A673 (cell line): Measurements from ENCODE around the gene SH2B2.
"Not testable (repeated sequence)": the region's sequence is repeated elsewhere in the genome, so short reads cannot be mapped to it uniquely, and the experiment has no call there.

ENCODE experiments used
- EZH2 ChIP-seq: fragments of 200-600 bp; sonication (generic); IDR thresholded peaks from 2 replicates; pipeline ENCODE4 v1.6.1; 2017; ENCODE audit warnings: borderline replicate concordance, low read depth, mild to moderate bottlenecking, mixed read lengths, antibody characterized with exemption, low read length; ENCODE audit not compliant: poor library complexity, severe bottlenecking
- TF ChIP-seq, protein P1 (sequence below): fragments of 300-800, 200-600 bp; sonication (generic); conservative IDR thresholded peaks from 2 replicates; pipeline ENCODE4 v1.5.1; 2017; ENCODE audit warnings: low read depth, mild to moderate bottlenecking, antibody characterized with exemption, low read length, moderate library complexity, mixed read lengths

DNA sequence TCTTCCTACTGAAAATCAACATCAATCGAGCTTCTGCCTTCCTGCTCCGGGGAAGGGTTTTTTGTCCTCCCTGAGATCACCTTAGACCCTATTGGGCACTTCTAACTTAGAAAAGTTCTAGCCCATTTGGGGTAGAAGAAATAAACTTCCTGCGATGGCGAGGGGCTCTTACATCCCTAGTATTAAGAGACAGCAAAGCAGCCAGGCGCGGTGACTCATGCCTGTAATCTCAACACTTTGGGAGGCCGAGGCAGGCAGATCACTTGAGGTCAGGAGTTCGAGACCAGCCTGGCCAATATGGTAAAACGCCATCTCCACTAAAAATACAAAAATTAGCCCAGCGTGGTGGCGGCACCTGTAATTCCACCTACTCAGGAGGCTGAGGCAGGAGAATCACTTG is 38.4 kb downstream of the SH2B2 start:
- TF ChIP-seq, protein P1, sequence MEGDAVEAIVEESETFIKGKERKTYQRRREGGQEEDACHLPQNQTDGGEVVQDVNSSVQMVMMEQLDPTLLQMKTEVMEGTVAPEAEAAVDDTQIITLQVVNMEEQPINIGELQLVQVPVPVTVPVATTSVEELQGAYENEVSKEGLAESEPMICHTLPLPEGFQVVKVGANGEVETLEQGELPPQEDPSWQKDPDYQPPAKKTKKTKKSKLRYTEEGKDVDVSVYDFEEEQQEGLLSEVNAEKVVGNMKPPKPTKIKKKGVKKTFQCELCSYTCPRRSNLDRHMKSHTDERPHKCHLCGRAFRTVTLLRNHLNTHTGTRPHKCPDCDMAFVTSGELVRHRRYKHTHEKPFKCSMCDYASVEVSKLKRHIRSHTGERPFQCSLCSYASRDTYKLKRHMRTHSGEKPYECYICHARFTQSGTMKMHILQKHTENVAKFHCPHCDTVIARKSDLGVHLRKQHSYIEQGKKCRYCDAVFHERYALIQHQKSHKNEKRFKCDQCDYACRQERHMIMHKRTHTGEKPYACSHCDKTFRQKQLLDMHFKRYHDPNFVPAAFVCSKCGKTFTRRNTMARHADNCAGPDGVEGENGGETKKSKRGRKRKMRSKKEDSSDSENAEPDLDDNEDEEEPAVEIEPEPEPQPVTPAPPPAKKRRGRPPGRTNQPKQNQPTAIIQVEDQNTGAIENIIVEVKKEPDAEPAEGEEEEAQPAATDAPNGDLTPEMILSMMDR, result not testable (repeated sequence)
- not testable (repeated sequence) for TF ChIP-seq EZH2
